Liver (tissue), 9 donors: Measurements from ENCODE around the gene ACVR2B. TPM values are rescaled to one million over a fixed set of nuclear protein-coding genes. Genes with fewer than 3 reads are reported as not detected.

ENCODE experiments used
- DNase-seq: peaks from one replicate; pipeline ENCODE4 v3.0.0-alpha.2; 2017; ENCODE audit warnings: low spot score
- H3K27ac ChIP-seq, 2 donors: one replicate each; pipeline ENCODE4 v1.7.0; 2013; ENCODE audit warnings: inconsistent platforms in 2 of 2, low read length in 2 of 2, control low read depth in 1 of 2, low read depth in 1 of 2, mild to moderate bottlenecking in 1 of 2
- H3K27me3 ChIP-seq, 4 donors: one replicate each; pipeline versions ENCODE4 v1.6.1 to v1.7.0; 2013; ENCODE audit warnings: low read length in 3 of 4, inconsistent platforms in 1 of 4, mild to moderate bottlenecking in 1 of 4, moderate library complexity in 1 of 4; ENCODE audit not compliant: control insufficient read depth in 4 of 4, insufficient read depth in 4 of 4
- H3K36me3 ChIP-seq, 4 donors: one replicate each; pipeline versions ENCODE4 v1.6.1 to v1.7.0; 2013; ENCODE audit warnings: low read length in 3 of 4, mild to moderate bottlenecking in 3 of 4, low read depth in 1 of 4, moderate library complexity in 1 of 4; ENCODE audit not compliant: control insufficient read depth in 4 of 4, insufficient read depth in 3 of 4
- H3K4me1 ChIP-seq, 4 donors: one replicate each; pipeline versions ENCODE4 v1.6.1 to v1.7.0; 2013; ENCODE audit warnings: low read length in 3 of 4, mild to moderate bottlenecking in 3 of 4, moderate library complexity in 1 of 4; ENCODE audit not compliant: control insufficient read depth in 4 of 4, insufficient read depth in 4 of 4
- H3K4me3 ChIP-seq, 3 donors: one replicate each; pipeline versions ENCODE4 v1.6.1 to v1.7.0; 2013; ENCODE audit warnings: low read length in 3 of 3, control low read depth in 1 of 3, low read depth in 1 of 3, mild to moderate bottlenecking in 1 of 3
- H3K9ac ChIP-seq, 2 donors: one replicate each; pipeline ENCODE4 v1.7.0; 2013; ENCODE audit warnings: low read length in 2 of 2, mild to moderate bottlenecking in 2 of 2, moderate library complexity in 2 of 2, control low read depth in 1 of 2, low read depth in 1 of 2
- H3K9me3 ChIP-seq, 4 donors: one replicate each; pipeline versions ENCODE4 v1.6.1 to v1.7.0; 2013; ENCODE audit warnings: low read length in 3 of 4; ENCODE audit not compliant: control insufficient read depth in 4 of 4
- EGR1 ChIP-seq, 2 donors: IDR thresholded peaks; 2 replicates each; pipeline ENCODE4 v1.6.1; 2016 to 2018; ENCODE audit warnings: antibody characterized with exemption in 2 of 2, low read depth in 2 of 2
- FOXA1 ChIP-seq: IDR thresholded peaks from 2 replicates; pipeline ENCODE4 v1.6.1; 2016; ENCODE audit warnings: antibody characterized with exemption
- FOXA2 ChIP-seq: IDR thresholded peaks from 2 replicates; pipeline ENCODE4 v1.6.1; 2016; ENCODE audit warnings: antibody characterized with exemption
- GABPA ChIP-seq, 2 donors: IDR thresholded peaks in 1 of 2; conservative IDR thresholded peaks in 1 of 2; 2 replicates each; pipeline ENCODE4 v1.6.1; 2016; ENCODE audit warnings: antibody characterized with exemption in 2 of 2, mild to moderate bottlenecking in 1 of 2, moderate library complexity in 1 of 2
- HNF4A ChIP-seq, 2 donors: conservative IDR thresholded peaks; 2 replicates each; pipeline ENCODE4 v1.6.1; 2016; ENCODE audit warnings: antibody characterized with exemption in 2 of 2, mild to moderate bottlenecking in 2 of 2
- HNF4G ChIP-seq: IDR thresholded peaks from 2 replicates; pipeline ENCODE4 v1.6.1; 2016; ENCODE audit warnings: antibody characterized with exemption
- JUND ChIP-seq, 2 donors: IDR thresholded peaks; 2 replicates each; pipeline ENCODE4 v1.6.1; 2016; ENCODE audit warnings: antibody characterized with exemption in 2 of 2
- NR2F2 ChIP-seq: IDR thresholded peaks from 2 replicates; pipeline ENCODE4 v1.6.1; 2016; ENCODE audit warnings: antibody characterized with exemption
- RAD21 ChIP-seq, 2 donors: IDR thresholded peaks; 2 replicates each; pipeline ENCODE4 v1.6.1; 2016; ENCODE audit warnings: antibody characterized with exemption in 2 of 2, mild to moderate bottlenecking in 2 of 2
- RXRA ChIP-seq, 2 donors: IDR thresholded peaks; 2 replicates each; pipeline ENCODE4 v1.6.1; 2017 to 2018; ENCODE audit warnings: antibody characterized with exemption in 2 of 2, mild to moderate bottlenecking in 1 of 2
- SP1 ChIP-seq: IDR thresholded peaks from 2 replicates; pipeline ENCODE4 v1.6.1; 2018; ENCODE audit warnings: antibody characterized with exemption, mild to moderate bottlenecking
- TAF1 ChIP-seq: conservative IDR thresholded peaks from 2 replicates; pipeline ENCODE4 v1.6.1; 2016; ENCODE audit warnings: antibody characterized with exemption, mild to moderate bottlenecking
- YY1 ChIP-seq: IDR thresholded peaks from 2 replicates; pipeline ENCODE4 v1.6.1; 2016; ENCODE audit warnings: antibody characterized with exemption, mild to moderate bottlenecking
- WGBS: extraction: QIAGEN DNeasy Blood & Tissue Kit; methylation state at CpG from one replicate; pipeline ENCODE4 v1.1.7; 2013; 5-methylcytosine and 5-hydroxymethylcytosine counted together
- polyA plus RNA-seq, 2 donors: library from polyadenylated mRNA; stranded (reverse) in 1 of 2; unstranded in 1 of 2; fragments of 200-250 nt in 1 of 2; fragments of >200 nt in 1 of 2; fragmentation: Nextera tagmentation in 1 of 2; extraction: Ambion mirVana in 1 of 2; gene quantifications; one replicate each; pipeline versions ENCODE4 v1.2.1 to v1.2.3, GENCODE V29; 2013 to 2015
- total RNA-seq, 2 donors: library from RNA; depleted of rRNA; stranded (reverse); fragments of >200 nt; gene quantifications; one replicate each; pipeline ENCODE4 v1.2.3, GENCODE V29; 2014
- TF ChIP-seq, protein P1 (sequence below): IDR thresholded peaks from 2 replicates; pipeline ENCODE4 v1.6.1; 2016; ENCODE audit warnings: antibody characterized with exemption, mild to moderate bottlenecking
- TF ChIP-seq, protein P2 (sequence below): IDR thresholded peaks from 2 replicates; pipeline ENCODE4 v1.6.1; 2016; ENCODE audit warnings: antibody characterized with exemption
- TF ChIP-seq, protein P3 (sequence below): fragments of 150-350 bp; IDR thresholded peaks from 2 replicates; pipeline ENCODE4 v1.5.1; 2017; ENCODE audit warnings: improper control_type of control experiment, low read depth, low read length; ENCODE audit not compliant: missing input control
- TF ChIP-seq, protein P4 (sequence below): IDR thresholded peaks from 2 replicates; pipeline ENCODE4 v1.6.1; 2016; ENCODE audit warnings: antibody characterized with exemption
- TF ChIP-seq, protein P5 (sequence below): IDR thresholded peaks from 2 replicates; pipeline ENCODE4 v1.6.1; 2016; ENCODE audit warnings: antibody characterized with exemption
- donor health status: healthy.
- donor health status: healthy.
- donor health status: healthy.
- donor health status: healthy.
- donor health status: healthy.

Gene ACVR2B
- total and polyA plus RNA-seq, 4 donors: 1.2 to 7.4 (median 4.7) TPM

DNA sequence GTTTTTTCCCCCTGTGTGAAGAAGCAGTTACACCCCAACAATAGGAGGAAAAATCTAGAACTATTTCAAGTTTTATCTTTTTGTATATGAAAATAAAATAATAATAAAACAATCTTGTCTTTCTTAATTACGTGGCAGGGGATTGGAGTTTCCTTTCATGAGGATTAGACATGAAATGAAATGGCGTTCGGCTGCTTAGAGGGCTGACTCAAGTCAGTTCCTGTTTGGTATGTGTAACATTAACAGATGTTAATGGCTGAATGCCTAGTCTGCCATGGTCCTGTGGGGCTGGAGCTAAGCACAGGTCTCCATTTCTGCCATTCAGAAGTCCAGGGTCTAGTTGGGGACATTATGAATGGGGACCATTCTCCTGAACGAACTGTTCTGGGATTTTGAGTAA, 39.3 kb downstream of the ACVR2B start:
- DNase-seq: no peak
- 90% methylated on average over 4 of the region's 4 CpGs for WGBS
- Histone ChIP-seq H3K27ac (no peak overlapping the region), H3K9ac (no peak overlapping the region), H3K36me3 (peaks cover 0 to 2% (median 2%) of the 10 kb centered on the region in 4 donors), H3K4me3 (no peak overlapping the region), H3K4me1 (peaks cover 0 to 7% (median under 1%) of the 10 kb centered on the region in 4 donors), H3K9me3 (no peaks in the 10 kb centered on the region), H3K27me3 (no peaks in the 10 kb centered on the region)
- TF ChIP-seq FOXA2 (no peak), TAF1 (no peak), RAD21 (IDR thresholded peaks at IDR 0.05) (no peak), GABPA (IDR thresholded peaks at IDR 0.05 in 1 of 2, conservative IDR thresholded peaks at IDR 0.05 in 1 of 2) (no peak), FOXA1 (no peak), HNF4A (conservative IDR thresholded peaks at IDR 0.05) (no peak), SP1 (no peak), YY1 (no peak), RXRA (IDR thresholded peaks at IDR 0.05) (no peak), EGR1 (IDR thresholded peaks at IDR 0.05; ENCODE audit: low read depth in 2 of 2) (no peak), HNF4G (no peak), NR2F2 (no peak), JUND (IDR thresholded peaks at IDR 0.05) (no peak)
- TF ChIP-seq, protein P1, sequence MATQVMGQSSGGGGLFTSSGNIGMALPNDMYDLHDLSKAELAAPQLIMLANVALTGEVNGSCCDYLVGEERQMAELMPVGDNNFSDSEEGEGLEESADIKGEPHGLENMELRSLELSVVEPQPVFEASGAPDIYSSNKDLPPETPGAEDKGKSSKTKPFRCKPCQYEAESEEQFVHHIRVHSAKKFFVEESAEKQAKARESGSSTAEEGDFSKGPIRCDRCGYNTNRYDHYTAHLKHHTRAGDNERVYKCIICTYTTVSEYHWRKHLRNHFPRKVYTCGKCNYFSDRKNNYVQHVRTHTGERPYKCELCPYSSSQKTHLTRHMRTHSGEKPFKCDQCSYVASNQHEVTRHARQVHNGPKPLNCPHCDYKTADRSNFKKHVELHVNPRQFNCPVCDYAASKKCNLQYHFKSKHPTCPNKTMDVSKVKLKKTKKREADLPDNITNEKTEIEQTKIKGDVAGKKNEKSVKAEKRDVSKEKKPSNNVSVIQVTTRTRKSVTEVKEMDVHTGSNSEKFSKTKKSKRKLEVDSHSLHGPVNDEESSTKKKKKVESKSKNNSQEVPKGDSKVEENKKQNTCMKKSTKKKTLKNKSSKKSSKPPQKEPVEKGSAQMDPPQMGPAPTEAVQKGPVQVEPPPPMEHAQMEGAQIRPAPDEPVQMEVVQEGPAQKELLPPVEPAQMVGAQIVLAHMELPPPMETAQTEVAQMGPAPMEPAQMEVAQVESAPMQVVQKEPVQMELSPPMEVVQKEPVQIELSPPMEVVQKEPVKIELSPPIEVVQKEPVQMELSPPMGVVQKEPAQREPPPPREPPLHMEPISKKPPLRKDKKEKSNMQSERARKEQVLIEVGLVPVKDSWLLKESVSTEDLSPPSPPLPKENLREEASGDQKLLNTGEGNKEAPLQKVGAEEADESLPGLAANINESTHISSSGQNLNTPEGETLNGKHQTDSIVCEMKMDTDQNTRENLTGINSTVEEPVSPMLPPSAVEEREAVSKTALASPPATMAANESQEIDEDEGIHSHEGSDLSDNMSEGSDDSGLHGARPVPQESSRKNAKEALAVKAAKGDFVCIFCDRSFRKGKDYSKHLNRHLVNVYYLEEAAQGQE: no peak
- TF ChIP-seq, protein P2, sequence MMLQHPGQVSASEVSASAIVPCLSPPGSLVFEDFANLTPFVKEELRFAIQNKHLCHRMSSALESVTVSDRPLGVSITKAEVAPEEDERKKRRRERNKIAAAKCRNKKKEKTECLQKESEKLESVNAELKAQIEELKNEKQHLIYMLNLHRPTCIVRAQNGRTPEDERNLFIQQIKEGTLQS: no peak
- TF ChIP-seq, protein P3, sequence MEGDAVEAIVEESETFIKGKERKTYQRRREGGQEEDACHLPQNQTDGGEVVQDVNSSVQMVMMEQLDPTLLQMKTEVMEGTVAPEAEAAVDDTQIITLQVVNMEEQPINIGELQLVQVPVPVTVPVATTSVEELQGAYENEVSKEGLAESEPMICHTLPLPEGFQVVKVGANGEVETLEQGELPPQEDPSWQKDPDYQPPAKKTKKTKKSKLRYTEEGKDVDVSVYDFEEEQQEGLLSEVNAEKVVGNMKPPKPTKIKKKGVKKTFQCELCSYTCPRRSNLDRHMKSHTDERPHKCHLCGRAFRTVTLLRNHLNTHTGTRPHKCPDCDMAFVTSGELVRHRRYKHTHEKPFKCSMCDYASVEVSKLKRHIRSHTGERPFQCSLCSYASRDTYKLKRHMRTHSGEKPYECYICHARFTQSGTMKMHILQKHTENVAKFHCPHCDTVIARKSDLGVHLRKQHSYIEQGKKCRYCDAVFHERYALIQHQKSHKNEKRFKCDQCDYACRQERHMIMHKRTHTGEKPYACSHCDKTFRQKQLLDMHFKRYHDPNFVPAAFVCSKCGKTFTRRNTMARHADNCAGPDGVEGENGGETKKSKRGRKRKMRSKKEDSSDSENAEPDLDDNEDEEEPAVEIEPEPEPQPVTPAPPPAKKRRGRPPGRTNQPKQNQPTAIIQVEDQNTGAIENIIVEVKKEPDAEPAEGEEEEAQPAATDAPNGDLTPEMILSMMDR: no peak
- TF ChIP-seq, protein P4, sequence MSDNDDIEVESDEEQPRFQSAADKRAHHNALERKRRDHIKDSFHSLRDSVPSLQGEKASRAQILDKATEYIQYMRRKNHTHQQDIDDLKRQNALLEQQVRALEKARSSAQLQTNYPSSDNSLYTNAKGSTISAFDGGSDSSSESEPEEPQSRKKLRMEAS: no peak
- TF ChIP-seq, protein P5, sequence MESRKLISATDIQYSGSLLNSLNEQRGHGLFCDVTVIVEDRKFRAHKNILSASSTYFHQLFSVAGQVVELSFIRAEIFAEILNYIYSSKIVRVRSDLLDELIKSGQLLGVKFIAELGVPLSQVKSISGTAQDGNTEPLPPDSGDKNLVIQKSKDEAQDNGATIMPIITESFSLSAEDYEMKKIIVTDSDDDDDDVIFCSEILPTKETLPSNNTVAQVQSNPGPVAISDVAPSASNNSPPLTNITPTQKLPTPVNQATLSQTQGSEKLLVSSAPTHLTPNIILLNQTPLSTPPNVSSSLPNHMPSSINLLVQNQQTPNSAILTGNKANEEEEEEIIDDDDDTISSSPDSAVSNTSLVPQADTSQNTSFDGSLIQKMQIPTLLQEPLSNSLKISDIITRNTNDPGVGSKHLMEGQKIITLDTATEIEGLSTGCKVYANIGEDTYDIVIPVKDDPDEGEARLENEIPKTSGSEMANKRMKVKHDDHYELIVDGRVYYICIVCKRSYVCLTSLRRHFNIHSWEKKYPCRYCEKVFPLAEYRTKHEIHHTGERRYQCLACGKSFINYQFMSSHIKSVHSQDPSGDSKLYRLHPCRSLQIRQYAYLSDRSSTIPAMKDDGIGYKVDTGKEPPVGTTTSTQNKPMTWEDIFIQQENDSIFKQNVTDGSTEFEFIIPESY: no peak
